Endodermal cell (in vitro differentiated cells): ENCODE results near the gene HLTF. TPM values are rescaled to one million over a fixed set of nuclear protein-coding genes. Genes with fewer than 3 reads are reported as not detected.

Source experiments
- DNase-seq: peaks from one replicate; pipeline ENCODE4 v3.0.0-alpha.2; 2017
- H3K27ac ChIP-seq: 2 replicates; pipeline ENCODE4 v1.5.1; 2013; ENCODE audit warnings: mild to moderate bottlenecking, low read depth, low read length, moderate library complexity
- H3K27me3 ChIP-seq: 2 replicates; pipeline ENCODE4 v1.6.1; 2013; ENCODE audit warnings: mild to moderate bottlenecking, low read length, moderate library complexity; ENCODE audit not compliant: insufficient read depth, control insufficient read depth, poor library complexity, severe bottlenecking
- H3K36me3 ChIP-seq: 2 replicates; pipeline ENCODE4 v1.7.0; 2013; ENCODE audit warnings: mild to moderate bottlenecking, low read length, moderate library complexity; ENCODE audit not compliant: control insufficient read depth, insufficient read depth
- H3K4me1 ChIP-seq: one replicate; pipeline ENCODE4 v1.7.0; 2013; ENCODE audit warnings: low read length; ENCODE audit not compliant: control insufficient read depth, insufficient read depth
- H3K4me3 ChIP-seq: 2 replicates; pipeline ENCODE4 v1.5.1; 2013; ENCODE audit warnings: mild to moderate bottlenecking, low read length, moderate library complexity
- H3K9ac ChIP-seq: 2 replicates; pipeline ENCODE4 v1.6.1; 2013; ENCODE audit warnings: mild to moderate bottlenecking, low read length, moderate library complexity; ENCODE audit not compliant: poor library complexity, severe bottlenecking; ENCODE audit errors: extremely low read depth
- H3K9me3 ChIP-seq: 2 replicates; pipeline ENCODE4 v1.6.1; 2013; ENCODE audit warnings: mild to moderate bottlenecking, low read length, moderate library complexity; ENCODE audit not compliant: control insufficient read depth
- H3K27ac Mint-ChIP-seq: 2 replicates; pipeline ENCODE4 v1.8.0; 2020; ENCODE audit warnings: mixed read lengths
- H3K27me3 Mint-ChIP-seq: 2 replicates; pipeline ENCODE4 v1.8.0; 2021; ENCODE audit warnings: mild to moderate bottlenecking, mixed read lengths; ENCODE audit not compliant: insufficient read depth
- H3K36me3 Mint-ChIP-seq: 2 replicates; pipeline ENCODE4 v1.8.0; 2020; ENCODE audit warnings: low read depth, mixed read lengths
- H3K4me1 Mint-ChIP-seq: 2 replicates; pipeline ENCODE4 v1.8.0; 2020; ENCODE audit warnings: mixed read lengths
- H3K4me3 Mint-ChIP-seq: 2 replicates; pipeline ENCODE4 v1.8.0; 2020; ENCODE audit warnings: mild to moderate bottlenecking, moderate library complexity, mixed read lengths
- H3K9me3 Mint-ChIP-seq: 2 replicates; pipeline ENCODE4 v1.8.0; 2020; ENCODE audit warnings: mild to moderate bottlenecking, mixed read lengths
- CTCF ChIP-seq: fragments of 200-600 bp; sonication (generic); conservative IDR thresholded peaks from 2 replicates; pipeline ENCODE4 v1.5.0; 2021; ENCODE audit warnings: antibody characterized with exemption, mild to moderate bottlenecking
- WGBS, 2 experiments: methylation state at CpG; one replicate each; pipeline versions ENCODE4 v1.1.5 to v1.1.7; 2013; ENCODE audit warnings: missing lambda C conversion rate in 2 of 2, mixed read lengths in 1 of 2; ENCODE audit not compliant: insufficient coverage in 1 of 2, insufficient read length in 1 of 2; 5-methylcytosine and 5-hydroxymethylcytosine counted together
- total RNA-seq, 2 donors: library from RNA; stranded (reverse); fragmentation: NEBNext Ultra II Directional in 1 of 2; extraction: Animal tissue kit (Norgen Biotek cat#: 25700) in 1 of 2; gene quantifications; 2 replicates in 1 of 2; 3 replicates in 1 of 2; pipeline ENCODE4 v1.2.1, GENCODE V29; 2021

The HLTF gene
- total RNA-seq, 2 donors from 2014 or later, result 61.2 to 75.7 TPM

GRCh38 chr3:149131589-149131988 is 45.3 kb upstream of the HLTF start:
- Mint-ChIP-seq H3K4me1 (peaks cover 22% of the 10 kb centered on the region), H3K9me3 (no peaks in the 10 kb centered on the region), H3K4me3 (peak overlapping the region; percentile 82), H3K27me3 (peaks cover 13% of the 10 kb centered on the region), H3K27ac (no peak overlapping the region), H3K36me3 (no peaks in the 10 kb centered on the region)
- H3K36me3 ChIP-seq, result no peaks in the 10 kb centered on the region
- H3K9me3 ChIP-seq, result no peaks in the 10 kb centered on the region
- no peak for TF ChIP-seq CTCF
- 93 to 94% methylated on average over 3 to 4 of the region's 4 CpGs for WGBS, 2 experiments
- peak overlapping the region; percentile 22 for H3K4me3 ChIP-seq
- H3K27ac ChIP-seq, result no peak overlapping the region
- H3K27me3 ChIP-seq, result peaks cover 7% of the 10 kb centered on the region
- no peak overlapping the region for H3K9ac ChIP-seq
- no peak for DNase-seq
- no peaks in the 10 kb centered on the region for H3K4me1 ChIP-seq

- H3K9me3 Mint-ChIP-seq, result no peaks in the 10 kb centered on the region
These were observed 43.2 kb upstream of the HLTF start, which contains the start of gene HPS3 for GRCh38 chr3:149129326-149130205. Gene HPS3 (plus strand): TSS chr3:149129638. CDS start chr3:149129724, 86 bp downstream.

GRCh38 chr3:149128821-149129220 is 42.5 kb upstream of the HLTF start:
- Histone ChIP-seq H3K27me3 (peaks cover 7% of the 10 kb centered on the region), H3K4me3 (peak overlapping the region; percentile 80), H3K9ac (no peak overlapping the region), H3K9me3 (no peaks in the 10 kb centered on the region), H3K36me3 (no peaks in the 10 kb centered on the region), H3K4me1 (no peaks in the 10 kb centered on the region), H3K27ac (no peak overlapping the region)
- no peak for DNase-seq
- H3K27me3 Mint-ChIP-seq, result peaks cover 13% of the 10 kb centered on the region
- peaks cover 10% of the 10 kb centered on the region for H3K4me1 Mint-ChIP-seq
- WGBS, 2 experiments, result 85% methylated on average over 4 of the region's 4 CpGs; no CpG with 5 or more reads in 1 of the 2 experiments
- peak overlapping the region; percentile 44 for H3K27ac Mint-ChIP-seq
- no peaks in the 10 kb centered on the region for H3K36me3 Mint-ChIP-seq
- no peaks in the 10 kb centered on the region for H3K9me3 Mint-ChIP-seq
- TF ChIP-seq CTCF, result no peak
- H3K4me3 Mint-ChIP-seq, result peak overlapping the region; percentile 82

More at GRCh38 chr3:149129326-149130205, 43.2 kb upstream of the HLTF start, which contains the start of gene HPS3:
- Histone ChIP-seq H3K4me3 (peak within 1 kb of the TSS; percentile 80), H3K9ac (peak within 1 kb of the TSS; percentile 44), H3K27me3 (peaks cover 7% of the 10 kb centered on the region), H3K9me3 (no peaks in the 10 kb centered on the region), H3K27ac (no peak within 1 kb of the TSS), H3K36me3 (no peaks in the 10 kb centered on the region), H3K4me1 (no peaks in the 10 kb centered on the region)
- Mint-ChIP-seq H3K27ac (peak within 1 kb of the TSS; percentile 76), H3K36me3 (no peaks in the 10 kb centered on the region), H3K4me1 (peaks cover 16% of the 10 kb centered on the region), H3K27me3 (peaks cover 13% of the 10 kb centered on the region), H3K4me3 (peak within 1 kb of the TSS; percentile 82)
- WGBS, 2 experiments, result 2 to 9% methylated on average over 21 to 84 of the region's 84 CpGs
- DNase-seq, result peak; percentile 93
- TF ChIP-seq CTCF, result no peak
